Activated T-cell treated with anti-CD3 and anti-CD28 coated beads, Interleukin-2, amount 50 U/mL, for 24 hours (primary cell): Measurements from ENCODE around the gene ITPR1.

Experiments
- DNase-seq: peaks from one replicate; pipeline ENCODE4 v3.0.0-alpha.2; 2020
- H3K27ac Mint-ChIP-seq: 2 replicates; pipeline ENCODE4 v1.8.0; 2020; ENCODE audit warnings: mild to moderate bottlenecking, mixed read lengths
- H3K27me3 Mint-ChIP-seq: 2 replicates; pipeline ENCODE4 v1.8.0; 2020; ENCODE audit warnings: mixed read lengths
- H3K36me3 Mint-ChIP-seq: 2 replicates; pipeline ENCODE4 v1.8.0; 2020; ENCODE audit warnings: low read depth, mixed read lengths
- H3K4me1 Mint-ChIP-seq: 2 replicates; pipeline ENCODE4 v1.8.0; 2020; ENCODE audit warnings: low read depth, mixed read lengths
- H3K4me3 Mint-ChIP-seq: 2 replicates; pipeline ENCODE4 v1.8.0; 2020; ENCODE audit warnings: mild to moderate bottlenecking, moderate library complexity, mixed read lengths
- H3K9me3 Mint-ChIP-seq: 2 replicates; pipeline ENCODE4 v1.8.0; 2020; ENCODE audit warnings: mixed read lengths

ITPR1 gene

DNA sequence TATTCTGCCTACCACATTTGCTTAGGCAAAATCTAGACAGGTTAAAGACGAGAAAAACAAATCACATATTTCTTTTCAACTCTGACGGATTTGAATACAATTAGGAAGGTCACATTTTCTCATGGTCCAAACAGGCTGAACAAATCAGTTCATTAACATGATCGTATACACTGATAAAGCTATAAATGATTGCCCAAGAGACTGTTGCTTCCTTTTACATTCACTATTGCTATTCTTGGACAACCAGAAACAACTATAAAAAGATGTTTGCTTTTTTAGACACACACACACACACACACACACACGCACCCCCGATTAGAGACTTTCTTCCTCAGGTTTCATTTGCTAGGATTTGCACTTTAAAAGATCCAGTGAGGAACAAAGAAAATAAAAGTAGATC, 363.8 kb downstream of the ITPR1 start:
- no peak for DNase-seq
- H3K9me3 Mint-ChIP-seq = peaks cover 18% of the 10 kb centered on the region
- peaks cover 27% of the 10 kb centered on the region for H3K36me3 Mint-ChIP-seq
- peaks cover 46% of the 10 kb centered on the region for H3K4me1 Mint-ChIP-seq
- no peaks in the 10 kb centered on the region for H3K27me3 Mint-ChIP-seq
- no peak overlapping the region for H3K4me3 Mint-ChIP-seq
- no peak overlapping the region for H3K27ac Mint-ChIP-seq

DNA sequence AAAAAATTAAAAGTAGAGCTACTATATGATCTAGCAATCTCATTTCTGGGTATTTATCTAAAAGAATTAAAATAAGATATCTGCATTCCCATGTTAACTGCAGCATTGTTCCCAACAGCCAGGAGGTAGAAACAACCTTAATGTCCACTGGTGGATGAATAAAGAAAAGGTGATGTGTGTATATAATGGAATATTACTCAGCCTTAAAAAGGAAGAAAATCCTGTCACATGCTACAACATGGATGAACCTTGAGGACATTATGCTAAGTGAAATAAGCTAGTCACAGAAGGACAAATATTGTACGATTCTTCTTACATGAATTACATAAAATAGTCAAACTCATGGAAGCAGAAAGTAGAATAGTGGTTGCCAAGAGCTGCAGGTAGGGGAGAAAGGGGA, 366.6 kb downstream of the ITPR1 start:
- Mint-ChIP-seq H3K27me3 (no peaks in the 10 kb centered on the region), H3K4me3 (no peak overlapping the region), H3K27ac (no peak overlapping the region), H3K9me3 (peaks cover 20% of the 10 kb centered on the region), H3K4me1 (peaks cover 28% of the 10 kb centered on the region), H3K36me3 (peaks cover 50% of the 10 kb centered on the region)
- no peak for DNase-seq

DNA sequence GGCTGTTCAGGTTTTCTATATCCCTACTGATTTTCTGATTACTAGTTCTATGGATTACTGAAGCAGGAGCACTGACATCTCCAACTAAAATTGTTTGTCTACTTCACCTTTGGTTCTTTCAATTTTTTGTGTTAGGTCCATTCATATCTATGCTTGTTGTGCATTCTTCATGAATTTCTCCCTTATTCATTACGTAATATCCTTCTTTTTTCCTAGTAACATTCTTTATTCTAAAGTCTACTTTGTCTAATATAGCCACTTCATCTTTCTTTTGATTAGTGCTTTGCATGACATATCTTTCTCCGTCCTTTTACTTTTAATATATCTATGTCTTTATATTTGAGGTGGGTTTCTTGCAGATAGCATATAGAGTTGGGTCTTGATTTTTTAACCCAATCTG, 369.8 kb downstream of the ITPR1 start:
- Mint-ChIP-seq H3K9me3 (peaks cover 16% of the 10 kb centered on the region), H3K4me1 (peaks cover 26% of the 10 kb centered on the region), H3K36me3 (peaks cover 45% of the 10 kb centered on the region), H3K27me3 (no peaks in the 10 kb centered on the region), H3K27ac (no peak overlapping the region), H3K4me3 (no peak overlapping the region)
- DNase-seq = no peak

GRCh38 chr3:4864503-4864902, 371.4 kb downstream of the ITPR1 start:
- Mint-ChIP-seq H3K4me1 (peaks cover 37% of the 10 kb centered on the region), H3K27ac (no peak overlapping the region), H3K9me3 (peaks cover 16% of the 10 kb centered on the region), H3K4me3 (no peak overlapping the region), H3K36me3 (peaks cover 45% of the 10 kb centered on the region), H3K27me3 (no peaks in the 10 kb centered on the region)
- DNase-seq = no peak

- Mint-ChIP-seq H3K4me1 (peaks cover 43% of the 10 kb centered on the region), H3K4me3 (no peak overlapping the region)
These were observed 372.6 kb downstream of the ITPR1 start for GRCh38 chr3:4865714-4866113.

DNA sequence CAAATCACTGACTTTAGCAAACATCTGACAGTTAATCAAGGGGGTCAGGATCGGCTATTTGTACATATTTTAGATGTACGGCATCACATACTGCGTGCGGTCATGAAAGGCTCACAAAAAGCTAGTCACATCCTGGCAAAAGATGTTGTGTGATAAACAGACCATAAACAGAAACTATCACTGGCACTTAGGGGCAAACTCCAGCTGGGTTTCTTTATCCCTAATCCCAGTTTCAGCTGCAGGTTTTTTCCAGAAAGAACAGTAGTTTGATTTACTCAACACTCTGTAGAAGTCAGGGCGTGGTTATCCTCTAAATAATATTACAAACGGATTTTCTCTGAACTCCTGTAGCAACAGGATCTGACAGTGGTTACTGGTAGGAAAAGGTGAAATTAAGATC, 373.7 kb downstream of the ITPR1 start:
- Mint-ChIP-seq H3K36me3 (peaks cover 27% of the 10 kb centered on the region), H3K9me3 (peaks cover 4% of the 10 kb centered on the region), H3K27me3 (no peaks in the 10 kb centered on the region), H3K27ac (peak overlapping the region; percentile 94), H3K4me3 (peak overlapping the region; percentile 81), H3K4me1 (peaks cover 43% of the 10 kb centered on the region)
- DNase-seq = no peak

More at GRCh38 chr3:4865714-4866113, 372.6 kb downstream of the ITPR1 start:
- Mint-ChIP-seq H3K27ac (no peak overlapping the region), H3K9me3 (peaks cover 11% of the 10 kb centered on the region), H3K27me3 (no peaks in the 10 kb centered on the region), H3K36me3 (peaks cover 37% of the 10 kb centered on the region)
- DNase-seq = no peak

- Mint-ChIP-seq H3K4me3 (no peak overlapping the region), H3K27ac (no peak overlapping the region), H3K9me3 (no peaks in the 10 kb centered on the region), H3K27me3 (no peaks in the 10 kb centered on the region), H3K4me1 (peaks cover 18% of the 10 kb centered on the region), H3K36me3 (no peaks in the 10 kb centered on the region)
- DNase-seq = no peak
These were observed 384.1 kb downstream of the ITPR1 start for GRCh38 chr3:4877173-4877787.

- Mint-ChIP-seq H3K4me3 (no peak overlapping the region), H3K36me3 (no peaks in the 10 kb centered on the region), H3K27me3 (no peaks in the 10 kb centered on the region), H3K9me3 (no peaks in the 10 kb centered on the region), H3K4me1 (peaks cover 21% of the 10 kb centered on the region), H3K27ac (no peak overlapping the region)
- DNase-seq = no peak
These were observed 387.7 kb downstream of the ITPR1 start for GRCh38 chr3:4880850-4881249.

- Mint-ChIP-seq H3K4me1 (peaks cover 26% of the 10 kb centered on the region), H3K4me3 (no peak overlapping the region), H3K27ac (no peak overlapping the region), H3K27me3 (no peaks in the 10 kb centered on the region), H3K9me3 (no peaks in the 10 kb centered on the region), H3K36me3 (no peaks in the 10 kb centered on the region)
- no peak for DNase-seq
These were observed 389.4 kb downstream of the ITPR1 start for GRCh38 chr3:4882548-4882947.

GRCh38 chr3:4883011-4883410, 389.9 kb downstream of the ITPR1 start:
- Mint-ChIP-seq H3K36me3 (no peaks in the 10 kb centered on the region), H3K9me3 (no peaks in the 10 kb centered on the region), H3K4me3 (no peak overlapping the region), H3K27me3 (no peaks in the 10 kb centered on the region), H3K27ac (no peak overlapping the region), H3K4me1 (peaks cover 26% of the 10 kb centered on the region)
- no peak for DNase-seq

- DNase-seq = no peak
- Mint-ChIP-seq H3K36me3 (no peaks in the 10 kb centered on the region), H3K9me3 (no peaks in the 10 kb centered on the region), H3K4me1 (peaks cover 40% of the 10 kb centered on the region), H3K27ac (no peak overlapping the region), H3K4me3 (no peak overlapping the region), H3K27me3 (no peaks in the 10 kb centered on the region)
These were observed 391.7 kb downstream of the ITPR1 start for GRCh38 chr3:4884888-4885287.

DNA sequence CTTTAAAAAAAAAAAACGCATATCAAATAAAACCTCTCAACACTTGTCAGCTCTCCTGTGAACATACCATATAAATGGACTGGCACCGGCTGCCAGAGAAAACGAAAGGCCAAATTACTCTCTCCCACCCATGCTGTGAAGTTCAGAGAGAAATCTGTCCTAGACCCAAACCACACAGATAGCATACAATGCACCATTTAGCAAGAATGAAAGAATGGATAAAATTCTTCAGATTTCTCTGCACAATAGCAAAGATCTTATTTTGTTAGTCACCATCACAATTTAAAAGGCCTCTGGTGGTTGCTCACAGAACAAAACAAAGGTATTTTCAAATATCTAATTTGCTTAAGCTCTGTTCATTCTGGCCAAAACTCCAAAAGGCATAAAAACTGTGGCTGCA, 392.2 kb downstream of the ITPR1 start:
- H3K4me3 Mint-ChIP-seq = no peak overlapping the region
- no peaks in the 10 kb centered on the region for H3K9me3 Mint-ChIP-seq
- no peak for DNase-seq
- no peak overlapping the region for H3K27ac Mint-ChIP-seq
- peaks cover 41% of the 10 kb centered on the region for H3K4me1 Mint-ChIP-seq
- H3K36me3 Mint-ChIP-seq = no peaks in the 10 kb centered on the region
- no peaks in the 10 kb centered on the region for H3K27me3 Mint-ChIP-seq

DNA sequence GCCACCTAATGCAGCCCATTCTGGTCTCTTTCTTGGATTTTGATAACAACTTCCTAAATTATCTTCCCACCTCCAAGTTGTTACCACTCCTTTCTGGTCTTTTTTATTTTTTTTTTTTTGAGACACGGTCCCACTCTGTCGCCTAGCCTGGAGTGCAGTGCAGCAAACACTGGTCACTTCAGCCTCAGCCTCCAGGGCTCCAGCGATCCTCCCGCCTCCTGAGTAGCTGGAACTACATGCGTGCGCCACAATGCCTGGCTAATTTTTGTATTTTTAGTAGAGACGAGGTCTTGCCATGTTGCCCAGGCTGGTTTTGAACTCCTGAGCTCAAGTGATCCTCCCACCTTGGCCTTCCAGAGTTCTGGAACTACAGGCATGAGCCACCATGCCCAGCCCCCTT, 393.3 kb downstream of the ITPR1 start:
- Mint-ChIP-seq H3K4me1 (peaks cover 39% of the 10 kb centered on the region), H3K27me3 (no peaks in the 10 kb centered on the region), H3K4me3 (no peak overlapping the region), H3K27ac (no peak overlapping the region), H3K9me3 (no peaks in the 10 kb centered on the region), H3K36me3 (no peaks in the 10 kb centered on the region)
- DNase-seq = no peak

GRCh38 chr3:4887177-4887576, 394.0 kb downstream of the ITPR1 start:
- H3K4me1 Mint-ChIP-seq = peaks cover 39% of the 10 kb centered on the region

DNA sequence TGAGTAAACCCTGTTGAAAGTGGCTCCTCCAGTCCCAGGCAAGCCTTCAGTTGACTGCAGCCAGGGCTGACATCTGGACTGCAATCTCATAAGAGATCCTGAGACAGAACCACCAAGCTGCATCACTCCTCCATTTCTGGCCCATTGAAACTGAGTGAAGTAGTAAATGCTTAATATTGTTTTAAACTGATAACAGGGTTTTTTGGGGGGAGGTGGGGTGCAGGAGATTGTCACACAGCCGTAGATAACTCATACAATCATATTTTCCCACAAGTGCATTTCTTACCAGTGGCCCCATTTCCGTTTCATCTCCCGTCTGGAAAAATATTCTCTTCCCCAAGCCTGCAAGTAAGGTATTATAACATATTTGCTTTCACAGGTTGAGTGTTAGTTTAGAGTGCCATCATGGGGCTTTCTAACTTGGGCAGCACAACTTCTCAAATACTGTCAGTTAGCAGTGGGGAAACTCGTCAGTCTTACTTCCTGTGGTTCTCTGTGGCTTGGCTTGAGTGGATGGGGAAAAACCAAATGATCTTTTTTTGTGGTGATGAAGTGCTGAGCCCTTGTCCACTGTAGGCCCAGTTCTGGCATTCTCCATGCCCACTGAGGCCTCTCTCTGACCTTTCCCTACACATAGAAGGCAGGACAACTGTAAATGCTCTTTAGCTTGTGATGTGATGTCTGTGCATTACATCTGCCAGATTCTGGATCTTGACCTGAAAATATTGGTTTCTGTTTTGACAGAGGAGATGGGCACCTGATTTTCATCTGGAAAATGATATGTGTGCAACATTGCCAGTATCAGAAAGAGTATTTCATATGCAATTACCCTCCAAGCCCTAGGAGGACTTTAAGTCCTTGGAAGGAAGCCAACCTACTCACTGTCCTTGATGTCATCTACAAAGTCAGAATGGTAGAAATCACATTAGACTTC, 396.0 kb downstream of the ITPR1 start:
- no peaks in the 10 kb centered on the region for H3K9me3 Mint-ChIP-seq
- H3K36me3 Mint-ChIP-seq = no peaks in the 10 kb centered on the region
- peak overlapping the region; percentile 89 for H3K27ac Mint-ChIP-seq
- no peaks in the 10 kb centered on the region for H3K27me3 Mint-ChIP-seq
- H3K4me1 Mint-ChIP-seq = peaks cover 39% of the 10 kb centered on the region
- peak overlapping the region; percentile 18 for H3K4me3 Mint-ChIP-seq
- peak; percentile 46 for DNase-seq

More at GRCh38 chr3:4887177-4887576, 394.0 kb downstream of the ITPR1 start:
- no peaks in the 10 kb centered on the region for H3K27me3 Mint-ChIP-seq
- no peaks in the 10 kb centered on the region for H3K9me3 Mint-ChIP-seq
- H3K27ac Mint-ChIP-seq = no peak overlapping the region
- no peak for DNase-seq
- no peak overlapping the region for H3K4me3 Mint-ChIP-seq
- H3K36me3 Mint-ChIP-seq = no peaks in the 10 kb centered on the region
